Esophagus squamous epithelium (tissue), 5 donors: Measurements from ENCODE around the gene TIPARP. TPM values are rescaled to one million over a fixed set of nuclear protein-coding genes. Genes with fewer than 3 reads are reported as not detected.

ENCODE experiments used
- DNase-seq: peaks from one replicate; lab custom pipeline; 2025; lab: John Stamatoyannopoulos, UW
- H3K27ac ChIP-seq, 4 donors: fragments of 200-600 bp; sonication (generic); one replicate each; pipeline ENCODE4 v1.5.1; 2016 to 2019; ENCODE audit warnings: mild to moderate bottlenecking in 1 of 4
- H3K27me3 ChIP-seq, 4 donors: fragments of 200-600 bp; sonication (generic); 1 replicate in 3 of 4; 2 replicates in 1 of 4; pipeline versions ENCODE4 v1.5.1 to v1.6.0; 2017 to 2021; ENCODE audit warnings: antibody characterized with exemption in 1 of 4
- H3K36me3 ChIP-seq, 3 donors: fragments of 200-600 bp; sonication (generic); one replicate each; pipeline ENCODE4 v1.5.1; 2016 to 2019
- H3K4me1 ChIP-seq, 3 donors: fragments of 200-600 bp; sonication (generic); one replicate each; pipeline ENCODE4 v1.5.1; 2017 to 2019
- H3K4me3 ChIP-seq, 4 donors: fragments of 200-600 bp; sonication (generic); 1 replicate in 3 of 4; 2 replicates in 1 of 4; pipeline ENCODE4 v1.5.1; 2016 to 2019; ENCODE audit warnings: mild to moderate bottlenecking in 2 of 4, moderate library complexity in 1 of 4
- H3K9me3 ChIP-seq, 3 donors: fragments of 200-600 bp; sonication (generic); one replicate each; pipeline ENCODE4 v1.5.1; 2016 to 2019
- POLR2A ChIP-seq, 4 donors: fragments of 450-650 bp; IDR thresholded peaks; one replicate each; pipeline ENCODE4 v1.6.1; 2017; ENCODE audit warnings: antibody characterized with exemption in 4 of 4, mild to moderate bottlenecking in 4 of 4, moderate library complexity in 3 of 4
- WGBS, 2 donors: methylation state at CpG; one replicate each; pipeline ENCODE4 v1.1.5; 2018; 5-methylcytosine and 5-hydroxymethylcytosine counted together
- intact Hi-C: fragments of 100-400 bp; cut with DNase I; formaldehyde crosslinking; loops from one replicate; pipeline ENCODE4 v1.15.0; 2022
- total RNA-seq, 4 donors: library from RNA; depleted of rRNA; stranded (reverse); fragments of >200 nt; gene quantifications; one replicate each; pipeline ENCODE4 v1.1.0, GENCODE V29; 2016
- TF ChIP-seq, protein P1 (sequence below), 6 experiments: fragments of 450-650 bp in 4 of 6; fragments of 200-600 bp in 2 of 6; sonication (generic) in 2 of 6; IDR thresholded peaks; one replicate each; pipeline ENCODE4 v1.5.1; 2016 to 2019; ENCODE audit warnings: antibody characterized with exemption in 6 of 6, mild to moderate bottlenecking in 4 of 6, moderate library complexity in 4 of 6
- donor health status: DM: yes; HTN: yes; CAD: no.

TIPARP gene
- total RNA-seq, 4 donors from 2014 or later, result 28.0 to 40.4 (median 38.0) TPM

DNA sequence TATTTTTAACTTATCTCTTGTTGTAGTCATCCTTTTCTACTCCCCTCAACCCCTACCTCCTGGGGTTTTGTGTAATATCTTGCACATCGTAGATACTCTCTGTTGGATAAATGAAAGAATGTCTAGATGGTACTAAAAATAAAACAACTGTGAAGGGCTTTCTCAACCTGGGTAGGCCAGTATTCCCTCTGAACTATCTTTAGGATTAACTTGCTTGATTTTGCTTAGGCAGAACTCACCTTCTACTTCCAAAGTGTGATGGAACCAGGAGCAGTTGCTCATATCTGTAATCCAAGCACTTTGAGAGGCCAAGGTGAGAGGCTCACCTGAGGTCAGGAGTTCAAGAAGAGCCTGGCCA is 32.8 kb upstream of the TIPARP start:
- intact Hi-C loops, result no loop called here
- Histone ChIP-seq H3K27me3 (peaks cover 0 to 13% (median 0%) of the 10 kb centered on the region in 4 donors), H3K4me3 (no peak overlapping the region), H3K27ac (no peak overlapping the region), H3K9me3 (no peaks in the 10 kb centered on the region), H3K36me3 (no peaks in the 10 kb centered on the region), H3K4me1 (peaks cover 0 to 5% (median 0%) of the 10 kb centered on the region in 3 donors)
- TF ChIP-seq, protein P1, sequence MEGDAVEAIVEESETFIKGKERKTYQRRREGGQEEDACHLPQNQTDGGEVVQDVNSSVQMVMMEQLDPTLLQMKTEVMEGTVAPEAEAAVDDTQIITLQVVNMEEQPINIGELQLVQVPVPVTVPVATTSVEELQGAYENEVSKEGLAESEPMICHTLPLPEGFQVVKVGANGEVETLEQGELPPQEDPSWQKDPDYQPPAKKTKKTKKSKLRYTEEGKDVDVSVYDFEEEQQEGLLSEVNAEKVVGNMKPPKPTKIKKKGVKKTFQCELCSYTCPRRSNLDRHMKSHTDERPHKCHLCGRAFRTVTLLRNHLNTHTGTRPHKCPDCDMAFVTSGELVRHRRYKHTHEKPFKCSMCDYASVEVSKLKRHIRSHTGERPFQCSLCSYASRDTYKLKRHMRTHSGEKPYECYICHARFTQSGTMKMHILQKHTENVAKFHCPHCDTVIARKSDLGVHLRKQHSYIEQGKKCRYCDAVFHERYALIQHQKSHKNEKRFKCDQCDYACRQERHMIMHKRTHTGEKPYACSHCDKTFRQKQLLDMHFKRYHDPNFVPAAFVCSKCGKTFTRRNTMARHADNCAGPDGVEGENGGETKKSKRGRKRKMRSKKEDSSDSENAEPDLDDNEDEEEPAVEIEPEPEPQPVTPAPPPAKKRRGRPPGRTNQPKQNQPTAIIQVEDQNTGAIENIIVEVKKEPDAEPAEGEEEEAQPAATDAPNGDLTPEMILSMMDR (IDR thresholded peaks at IDR 0.05), result no peak
- TF ChIP-seq POLR2A (IDR thresholded peaks at IDR 0.05), result no peak
- WGBS, 2 donors, result 0 to 55% methylated on average over 1 of the region's 1 CpG
- DNase-seq, result no peak

DNA sequence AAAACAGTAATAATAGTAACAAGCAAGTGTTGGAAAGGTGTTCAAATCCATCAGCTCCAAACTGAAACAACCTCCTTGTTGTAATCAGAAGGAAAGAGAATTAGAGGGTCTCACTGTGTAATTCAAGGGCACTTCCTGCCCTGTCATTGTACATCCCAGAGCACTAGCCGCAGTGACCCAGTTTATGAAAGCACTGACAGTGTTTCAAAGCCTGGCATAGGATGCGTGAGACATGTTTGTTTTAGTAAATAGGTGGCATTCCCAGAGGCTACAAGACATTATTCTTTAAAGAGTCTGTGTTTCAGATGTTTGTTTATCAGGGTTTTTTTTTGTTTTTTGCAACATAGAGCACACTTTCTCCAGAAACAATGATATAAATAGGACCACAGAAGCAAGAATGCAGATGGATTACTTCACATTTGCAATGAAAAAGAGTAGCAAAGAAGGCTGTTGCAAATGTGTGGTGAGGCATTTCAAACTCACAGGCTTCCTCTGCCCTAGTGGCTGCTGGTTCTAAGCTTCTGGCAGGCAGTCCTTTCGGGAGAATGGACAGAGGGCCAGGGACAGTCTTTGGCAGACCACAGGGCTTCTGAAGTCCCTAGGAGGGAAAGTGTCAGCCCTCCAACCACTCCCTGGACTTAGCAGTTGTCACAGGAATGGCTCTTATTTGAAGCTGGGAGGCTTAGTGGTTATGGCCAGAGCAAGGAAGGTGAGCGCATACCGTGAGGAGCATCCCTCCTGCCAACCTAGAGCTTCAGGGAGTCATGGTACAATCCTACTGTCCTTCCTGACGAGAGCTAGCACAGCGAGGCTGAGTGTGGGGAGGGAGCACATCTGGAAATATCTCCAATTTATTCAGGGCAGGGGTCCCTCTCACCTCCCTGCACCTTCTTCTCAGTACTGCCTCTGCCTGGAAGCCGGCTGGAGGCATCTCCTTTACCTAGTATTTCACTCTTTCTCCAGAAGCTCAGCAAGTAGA is 31.4 kb upstream of the TIPARP start:
- Histone ChIP-seq H3K9me3 (peaks cover 0 to 4% (median 0%) of the 10 kb centered on the region in 3 donors), H3K4me1 (peaks cover 0 to 5% (median 0%) of the 10 kb centered on the region in 3 donors), H3K4me3 (no peak overlapping the region), H3K36me3 (no peaks in the 10 kb centered on the region), H3K27ac (no peak overlapping the region), H3K27me3 (peaks cover 0 to 13% (median 0%) of the 10 kb centered on the region in 4 donors)
- intact Hi-C loops, result no loop called here
- TF ChIP-seq, protein P1 (IDR thresholded peaks at IDR 0.05), result no peak
- no peak for TF ChIP-seq POLR2A (IDR thresholded peaks at IDR 0.05)
- no peak for DNase-seq
- 65% methylated on average over 5 to 8 of the region's 8 CpGs for WGBS, 2 donors

DNA sequence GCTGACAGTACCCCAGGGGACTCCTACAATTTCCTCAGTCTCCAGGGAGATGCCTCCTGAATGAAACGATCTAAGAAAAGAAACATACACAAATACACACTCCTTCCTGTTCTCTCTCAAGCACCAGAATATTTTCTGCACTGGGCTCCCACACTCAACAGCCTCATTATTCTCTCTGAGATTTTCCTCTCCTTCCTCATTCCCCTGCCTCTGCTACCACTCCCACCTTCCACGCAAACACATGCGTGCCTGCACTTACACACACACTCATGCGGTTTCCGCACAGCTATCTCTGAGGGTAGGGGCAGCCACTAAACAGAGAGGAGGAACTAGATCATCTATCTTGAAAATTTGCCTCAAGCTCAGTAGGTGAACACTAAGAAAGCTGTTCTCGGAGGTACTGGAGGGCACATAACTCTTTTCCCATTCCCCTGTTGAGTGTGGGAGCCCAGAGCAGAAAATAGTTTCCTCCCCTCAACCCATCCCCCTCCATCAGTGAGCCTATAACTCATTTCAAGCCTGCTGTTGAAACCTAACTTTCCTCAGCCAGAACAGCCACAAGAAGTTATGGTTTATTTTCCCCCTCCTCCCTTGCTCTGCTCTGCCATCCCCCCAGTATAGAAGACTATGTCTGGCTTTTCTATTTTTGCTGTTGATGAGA is 30.5 kb upstream of the TIPARP start:
- Histone ChIP-seq H3K9me3 (peaks cover 0 to 4% (median 0%) of the 10 kb centered on the region in 3 donors), H3K36me3 (no peaks in the 10 kb centered on the region), H3K27me3 (peaks cover 0 to 13% (median 0%) of the 10 kb centered on the region in 4 donors), H3K4me3 (no peak overlapping the region), H3K4me1 (peaks cover 0 to 5% (median 0%) of the 10 kb centered on the region in 3 donors), H3K27ac (no peak overlapping the region)
- TF ChIP-seq, protein P1 (IDR thresholded peaks at IDR 0.05), result no peak
- no peak for TF ChIP-seq POLR2A (IDR thresholded peaks at IDR 0.05)
- no peak for DNase-seq
- whole genome bisulfite sequencing, 2 donors, result 38 to 52% methylated on average over 6 of the region's 6 CpGs
- intact Hi-C loops, result no loop called here

DNA sequence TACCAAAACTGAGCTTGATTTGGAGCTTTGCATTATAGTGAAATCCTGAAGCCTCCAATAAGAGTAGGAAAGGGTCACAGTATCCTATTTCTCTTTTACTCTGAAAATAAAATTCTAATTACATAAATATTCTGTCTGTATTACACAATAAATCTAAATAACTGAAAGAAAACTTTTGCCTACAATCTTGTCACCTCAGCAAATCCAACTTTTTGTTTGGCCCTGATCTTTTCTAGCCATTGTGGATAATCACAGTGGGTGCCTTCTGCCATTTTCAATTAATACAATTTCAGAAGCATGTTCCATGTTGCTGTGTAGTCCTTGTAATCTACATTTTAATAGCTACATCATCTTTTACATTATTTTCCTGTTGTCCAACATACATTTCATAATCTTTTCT is 29.4 kb upstream of the TIPARP start:
- peaks cover 0 to 5% (median 0%) of the 10 kb centered on the region in 3 donors for H3K4me1 ChIP-seq
- DNase-seq, result no peak
- TF ChIP-seq, protein P1 (IDR thresholded peaks at IDR 0.05), result no peak
- no peak for TF ChIP-seq POLR2A (IDR thresholded peaks at IDR 0.05)

DNA sequence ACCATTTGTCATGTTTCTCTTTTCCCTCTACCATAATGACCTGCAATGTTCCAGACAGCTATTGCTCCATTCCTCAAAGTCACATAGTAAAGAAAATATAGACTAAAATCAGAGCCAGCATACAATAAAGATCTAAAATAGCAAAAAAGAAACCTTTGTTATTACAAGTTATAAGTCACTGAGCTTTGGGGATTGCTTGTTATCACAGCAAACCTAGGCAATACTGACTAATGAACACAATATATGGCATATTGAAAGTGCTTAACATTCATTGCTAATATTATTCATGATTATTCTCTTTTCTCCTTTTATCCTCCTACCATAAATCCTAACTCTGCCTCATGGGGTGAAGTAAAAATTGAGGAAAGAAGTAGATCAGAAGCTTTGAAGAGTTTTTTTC is 27.4 kb upstream of the TIPARP start:
- Histone ChIP-seq H3K4me3 (no peak overlapping the region), H3K36me3 (no peaks in the 10 kb centered on the region), H3K27ac (no peak overlapping the region), H3K27me3 (peaks cover 0 to 9% (median 0%) of the 10 kb centered on the region in 4 donors), H3K9me3 (peaks cover 0 to 4% (median 0%) of the 10 kb centered on the region in 3 donors), H3K4me1 (peaks cover 0 to 5% (median 0%) of the 10 kb centered on the region in 3 donors)
- intact Hi-C loops, result no loop called here
- DNase-seq, result no peak
- no peak for TF ChIP-seq POLR2A (IDR thresholded peaks at IDR 0.05)
- TF ChIP-seq, protein P1 (IDR thresholded peaks at IDR 0.05), result no peak

More for the DNA sequence above, 29.4 kb upstream of the TIPARP start:
- H3K27me3 ChIP-seq, result peaks cover 0 to 13% (median 0%) of the 10 kb centered on the region in 4 donors
- H3K27ac ChIP-seq, result no peak overlapping the region
- peaks cover 0 to 4% (median 0%) of the 10 kb centered on the region in 3 donors for H3K9me3 ChIP-seq
- intact Hi-C loops, result no loop called here
- no peaks in the 10 kb centered on the region for H3K36me3 ChIP-seq
- H3K4me3 ChIP-seq, result no peak overlapping the region
